CD4-positive, alpha-beta T cell (primary cell): ENCODE data around the gene PSMB2. TPM values are rescaled to one million over a fixed set of nuclear protein-coding genes. Genes with fewer than 3 reads are reported as not detected.
"Not testable (repeated sequence)": the region's sequence is repeated elsewhere in the genome, so short reads cannot be mapped to it uniquely, and the experiment has no call there.

Source experiments
- ATAC-seq: fragments of 200-7000 bp; cut with Tn5 transposase; one replicate; pipeline ENCODE4 v1.10.0; 2022; ENCODE audit warnings: mild to moderate bottlenecking; ENCODE audit not compliant: poor library complexity
- CTCF ChIA-PET: fragments of 350-600 bp; sonication (Branson Sonifier 250); formaldehyde crosslinking; loops from one replicate; lab custom pipeline; 2021; ENCODE audit warnings: antibody characterized with exemption, inconsistent platforms; lab: Charles Lee
- POLR2A ChIA-PET: fragments of 350-600 bp; sonication (Branson Sonifier 250); formaldehyde crosslinking; loops from one replicate; lab custom pipeline; 2021; ENCODE audit warnings: antibody characterized with exemption, inconsistent platforms; lab: Charles Lee
- DNase-seq, 14 experiments: peaks; one replicate each; pipeline ENCODE4 v3.0.0-alpha.2; 2013 to 2020; ENCODE audit warnings: mixed read lengths in 2 of 14
- H3K27ac ChIP-seq, 2 donors: one replicate each; pipeline versions ENCODE4 v1.5.1 to v1.7.0; 2013; ENCODE audit warnings: low read length in 2 of 2, low read depth in 1 of 2, mild to moderate bottlenecking in 1 of 2
- H3K27me3 ChIP-seq, 2 experiments: 1 replicate in 1 of 2; 2 replicates in 1 of 2; pipeline versions ENCODE4 v1.6.1 to v1.7.0; 2013; ENCODE audit warnings: low read length in 2 of 2, control low read depth in 1 of 2, mild to moderate bottlenecking in 1 of 2, moderate library complexity in 1 of 2; ENCODE audit not compliant: insufficient read depth in 2 of 2, control insufficient read depth in 1 of 2
- H3K36me3 ChIP-seq: one replicate; pipeline ENCODE4 v1.6.1; 2013; ENCODE audit warnings: low read length, control low read depth; ENCODE audit not compliant: insufficient read depth
- H3K4me1 ChIP-seq: one replicate; pipeline ENCODE4 v1.6.1; 2013; ENCODE audit warnings: low read length, control low read depth; ENCODE audit not compliant: insufficient read depth
- H3K4me3 ChIP-seq: one replicate; pipeline ENCODE4 v1.5.1; 2013; ENCODE audit warnings: mild to moderate bottlenecking, low read length, moderate library complexity
- H3K9me3 ChIP-seq, 2 experiments: 1 replicate in 1 of 2; 2 replicates in 1 of 2; pipeline versions ENCODE4 v1.6.1 to v1.7.0; 2013; ENCODE audit warnings: low read length in 2 of 2, mild to moderate bottlenecking in 2 of 2, control low read depth in 1 of 2, moderate library complexity in 1 of 2; ENCODE audit not compliant: control insufficient read depth in 1 of 2, insufficient read depth in 1 of 2
- H3K27ac Mint-ChIP-seq: one replicate; pipeline ENCODE4 v1.8.0; 2020; ENCODE audit warnings: mixed read lengths
- H3K27me3 Mint-ChIP-seq: one replicate; pipeline ENCODE4 v1.8.0; 2021; ENCODE audit warnings: mixed read lengths
- H3K36me3 Mint-ChIP-seq: one replicate; pipeline ENCODE4 v1.8.0; 2021; ENCODE audit warnings: low read depth, mixed read lengths
- H3K4me1 Mint-ChIP-seq: one replicate; pipeline ENCODE4 v1.8.0; 2021; ENCODE audit warnings: low read depth, mixed read lengths
- H3K4me3 Mint-ChIP-seq: one replicate; pipeline ENCODE4 v1.8.0; 2020; ENCODE audit warnings: mild to moderate bottlenecking, mixed read lengths
- H3K9me3 Mint-ChIP-seq: one replicate; pipeline ENCODE4 v1.8.0; 2020; ENCODE audit warnings: mixed read lengths
- CTCF ChIP-seq: fragments of 200-600 bp; IDR thresholded peaks from one replicate; pipeline ENCODE4 v1.8.0; 2022; ENCODE audit warnings: antibody characterized with exemption, mild to moderate bottlenecking
- intact Hi-C, 2 experiments: fragments of 100-400 bp; cut with DNase I in 1 of 2; cut with micrococcal nuclease in 1 of 2; formaldehyde crosslinking; loops; one replicate each; pipeline versions ENCODE4 v1.15.1 to v1.9.0; 2023 to 2025; cut with DNase I, micrococcal nuclease
- total RNA-seq, 174 experiments: library from RNA in 2 of 174; stranded (reverse) in 2 of 174; gene quantifications; one replicate each; pipeline ENCODE4 v1.2.3 and lab custom pipeline; 2021 to 2026

The PSMB2 gene
- total RNA-seq, 2 experiments from 2014 or later, result 34.0 to 35.3 TPM

- intact Hi-C loops, result no loop called here
- ATAC-seq (no peak), DNase-seq (no peak)
- Mint-ChIP-seq H3K4me3 (no peak overlapping the region), H3K27ac (no peak overlapping the region), H3K9me3 (no peaks in the 10 kb centered on the region), H3K27me3 (no peaks in the 10 kb centered on the region), H3K36me3 (no peaks in the 10 kb centered on the region), H3K4me1 (no peaks in the 10 kb centered on the region)
- H3K4me1 ChIP-seq, result peaks cover 2% of the 10 kb centered on the region
- no peaks in the 10 kb centered on the region for H3K9me3 ChIP-seq
- no peak overlapping the region for H3K27ac ChIP-seq
- H3K4me3 ChIP-seq, result no peak overlapping the region
- CTCF ChIA-PET, result interaction anchor here (0.6 to 1.0 kb wide), 2 partner anchors 17 to 294 kb away, joined by 3 read pairs; no protein-coding TSS in a partner anchor
- peaks cover 1% of the 10 kb centered on the region for H3K36me3 ChIP-seq
- no peak for TF ChIP-seq CTCF
- no peaks in the 10 kb centered on the region for H3K27me3 ChIP-seq
- POLR2A ChIA-PET, result no interaction called here
These were observed 56.0 kb downstream of the PSMB2 start for GRCh38 chr1:35585281-35585680.

GRCh38 chr1:35581621-35582020 is 59.7 kb downstream of the PSMB2 start:
- H3K27ac Mint-ChIP-seq, H3K27ac ChIP-seq, H3K36me3 Mint-ChIP-seq, H3K9me3 Mint-ChIP-seq, intact Hi-C loops, ATAC-seq, H3K4me3 Mint-ChIP-seq, CTCF ChIA-PET, DNase-seq, H3K27me3 ChIP-seq, H3K36me3 ChIP-seq, H3K27me3 Mint-ChIP-seq, H3K9me3 ChIP-seq, H3K4me3 ChIP-seq: not testable (repeated sequence)
- H3K4me1 Mint-ChIP-seq, result peaks cover 11% of the 10 kb centered on the region
- H3K4me1 ChIP-seq, result peaks cover 20% of the 10 kb centered on the region
- POLR2A ChIA-PET, result interaction anchor here (0.9 to 1.1 kb wide), 2 partner anchors 10 to 188 kb away, joined by 3 read pairs; partner anchors contain the start of gene CLSPN

GRCh38 chr1:35580949-35581388 is 60.4 kb downstream of the PSMB2 start:
- ChIA-PET POLR2A (interaction anchor here (0.9 to 1.1 kb wide), 2 partner anchors 10 to 189 kb away, joined by 3 read pairs; partner anchors contain the start of gene CLSPN), CTCF (interaction anchor here (0.6 to 0.8 kb wide), 2 partner anchors 12 to 110 kb away, joined by 3 read pairs; no protein-coding TSS in a partner anchor)
- TF ChIP-seq CTCF, result no peak
- H3K4me3 ChIP-seq, result no peak overlapping the region
- H3K27me3 ChIP-seq, result no peaks in the 10 kb centered on the region
- no peaks in the 10 kb centered on the region for H3K9me3 Mint-ChIP-seq
- no peaks in the 10 kb centered on the region for H3K36me3 ChIP-seq
- DNase-seq (no peak), ATAC-seq (no peak)
- H3K4me3 Mint-ChIP-seq, result no peak overlapping the region
- intact Hi-C loops, result no loop called here
- no peak overlapping the region for H3K27ac ChIP-seq
- no peaks in the 10 kb centered on the region for H3K27me3 Mint-ChIP-seq
- H3K36me3 Mint-ChIP-seq, result no peaks in the 10 kb centered on the region
- H3K9me3 ChIP-seq, result no peaks in the 10 kb centered on the region
- peaks cover 18% of the 10 kb centered on the region for H3K4me1 Mint-ChIP-seq
- no peak overlapping the region for H3K27ac Mint-ChIP-seq
- peaks cover 26% of the 10 kb centered on the region for H3K4me1 ChIP-seq
